Choroid plexus epithelial cell (primary cell): Measurements from ENCODE around the gene AKR1C1.
"Not testable (repeated sequence)": the region's sequence is repeated elsewhere in the genome, so short reads cannot be mapped to it uniquely, and the experiment has no call there.

Experiments used
- DNase-seq: peaks from one replicate; pipeline ENCODE4 v3.0.0-alpha.2; 2010; ENCODE audit warnings: low read depth
- H3K4me3 ChIP-seq: 2 replicates; pipeline ENCODE4 v1.5.1; 2011; ENCODE audit warnings: low read depth, mild to moderate bottlenecking, control low read depth, low read length, moderate library complexity
- TF ChIP-seq, protein P1 (sequence below): conservative IDR thresholded peaks from 2 replicates; pipeline ENCODE4 v1.5.1; 2011; ENCODE audit warnings: low read depth, mild to moderate bottlenecking, control low read depth, inconsistent platforms, low read length, moderate library complexity

AKR1C1 gene

DNA sequence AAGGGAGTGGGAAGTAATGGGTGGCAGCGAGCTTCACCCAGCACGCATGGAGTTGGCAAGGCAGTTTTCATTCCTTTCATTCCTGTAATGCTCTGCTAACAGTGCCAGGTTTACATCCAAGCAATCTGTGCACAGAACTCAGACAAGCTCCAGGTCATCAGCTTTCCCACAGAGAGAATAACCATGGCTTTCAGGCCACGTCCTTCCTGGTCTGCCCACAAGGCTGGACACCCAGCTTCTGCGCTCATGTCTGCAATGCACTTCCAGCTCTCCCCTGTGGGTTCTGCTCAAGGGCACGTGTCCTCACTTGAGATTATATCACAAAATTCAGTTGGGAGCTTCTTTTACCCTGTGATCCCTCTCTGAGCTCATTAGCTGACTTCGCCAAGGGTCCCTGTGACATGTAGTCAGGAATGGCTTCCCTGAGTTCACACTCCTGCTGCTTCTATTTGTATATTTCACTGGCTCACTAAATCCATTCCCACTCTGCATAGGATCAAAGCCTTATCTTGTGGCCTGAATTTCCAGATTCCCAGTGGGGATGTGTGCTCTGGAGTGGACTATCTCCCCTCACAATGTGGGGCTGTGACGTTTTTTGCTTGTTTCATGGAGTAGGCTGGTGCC, 21.9 kb downstream of the AKR1C1 start:
- H3K4me3 ChIP-seq, result no peak overlapping the region
- peak; percentile 24 for DNase-seq
- TF ChIP-seq, protein P1, sequence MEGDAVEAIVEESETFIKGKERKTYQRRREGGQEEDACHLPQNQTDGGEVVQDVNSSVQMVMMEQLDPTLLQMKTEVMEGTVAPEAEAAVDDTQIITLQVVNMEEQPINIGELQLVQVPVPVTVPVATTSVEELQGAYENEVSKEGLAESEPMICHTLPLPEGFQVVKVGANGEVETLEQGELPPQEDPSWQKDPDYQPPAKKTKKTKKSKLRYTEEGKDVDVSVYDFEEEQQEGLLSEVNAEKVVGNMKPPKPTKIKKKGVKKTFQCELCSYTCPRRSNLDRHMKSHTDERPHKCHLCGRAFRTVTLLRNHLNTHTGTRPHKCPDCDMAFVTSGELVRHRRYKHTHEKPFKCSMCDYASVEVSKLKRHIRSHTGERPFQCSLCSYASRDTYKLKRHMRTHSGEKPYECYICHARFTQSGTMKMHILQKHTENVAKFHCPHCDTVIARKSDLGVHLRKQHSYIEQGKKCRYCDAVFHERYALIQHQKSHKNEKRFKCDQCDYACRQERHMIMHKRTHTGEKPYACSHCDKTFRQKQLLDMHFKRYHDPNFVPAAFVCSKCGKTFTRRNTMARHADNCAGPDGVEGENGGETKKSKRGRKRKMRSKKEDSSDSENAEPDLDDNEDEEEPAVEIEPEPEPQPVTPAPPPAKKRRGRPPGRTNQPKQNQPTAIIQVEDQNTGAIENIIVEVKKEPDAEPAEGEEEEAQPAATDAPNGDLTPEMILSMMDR, result peak; percentile 14

DNA sequence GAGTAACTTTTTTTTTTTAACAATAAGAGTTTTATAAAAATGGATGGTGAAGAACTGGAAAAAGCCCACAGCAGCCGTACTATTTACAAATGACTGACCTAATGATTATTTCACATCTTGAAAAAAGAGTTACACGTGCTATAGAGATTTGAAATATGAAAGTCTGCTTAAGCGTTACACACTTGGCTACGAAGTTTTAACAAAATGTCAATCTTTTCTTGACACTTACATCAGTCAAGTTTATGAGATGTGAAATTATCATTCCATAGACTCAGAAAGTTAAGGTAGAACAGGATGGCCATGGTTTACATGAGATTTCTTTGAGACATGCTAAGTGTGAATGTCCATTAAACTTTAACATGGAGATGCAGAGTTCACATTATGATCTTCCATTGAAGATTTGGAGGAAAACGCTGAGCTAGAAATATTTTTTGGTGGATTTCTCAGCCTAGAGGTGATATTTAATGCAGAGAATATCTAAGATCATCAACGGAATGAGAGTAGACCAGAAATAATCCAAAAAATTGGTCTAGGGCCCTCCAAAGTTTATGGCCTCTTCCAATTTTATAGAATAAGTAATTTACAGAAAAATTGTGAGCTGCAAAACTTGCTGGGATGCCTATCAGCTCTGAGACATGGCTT, 24.9 kb downstream of the AKR1C1 start:
- H3K4me3 ChIP-seq, DNase-seq: not testable (repeated sequence)

DNA sequence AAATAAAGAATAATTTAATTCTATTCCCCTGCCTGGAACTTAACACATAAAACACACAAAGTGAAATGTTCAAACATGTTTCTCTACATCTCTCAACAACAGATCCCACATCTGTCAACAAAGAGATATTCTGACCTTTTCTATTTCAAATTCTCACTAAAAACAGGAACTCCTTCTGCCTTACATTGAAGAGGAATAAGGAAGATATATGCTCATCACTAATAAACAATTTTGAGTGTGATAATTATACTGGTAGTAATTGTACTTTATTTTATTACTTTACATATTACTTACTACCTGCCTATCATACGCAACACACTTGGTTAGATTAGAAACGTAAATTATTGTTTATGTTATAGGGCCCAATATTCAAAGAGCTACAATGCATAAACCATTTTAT, 27.0 kb downstream of the AKR1C1 start:
- H3K4me3 ChIP-seq, result no peak overlapping the region
- TF ChIP-seq, protein P1, result no peak
- DNase-seq, result no peak

DNA sequence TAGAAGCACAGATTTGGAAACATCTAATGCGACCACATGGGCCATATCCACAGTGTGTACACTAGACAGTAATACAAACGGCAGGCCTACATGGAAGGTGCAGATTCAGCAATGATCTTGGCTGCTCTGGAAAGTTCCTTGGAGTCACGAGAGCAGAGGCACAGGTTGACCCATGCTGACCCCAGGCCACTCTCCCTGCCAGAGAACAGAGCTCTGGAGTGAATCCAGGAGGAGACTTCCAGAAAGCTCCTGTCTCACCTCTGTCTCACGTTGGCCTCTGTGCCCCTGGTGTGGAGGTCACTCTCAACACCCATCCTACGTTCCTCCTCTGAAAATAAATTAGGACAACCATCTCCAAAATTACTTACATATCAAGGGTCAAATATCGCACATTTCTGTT, 28.2 kb downstream of the AKR1C1 start:
- not testable (repeated sequence) for DNase-seq, H3K4me3 ChIP-seq

DNA sequence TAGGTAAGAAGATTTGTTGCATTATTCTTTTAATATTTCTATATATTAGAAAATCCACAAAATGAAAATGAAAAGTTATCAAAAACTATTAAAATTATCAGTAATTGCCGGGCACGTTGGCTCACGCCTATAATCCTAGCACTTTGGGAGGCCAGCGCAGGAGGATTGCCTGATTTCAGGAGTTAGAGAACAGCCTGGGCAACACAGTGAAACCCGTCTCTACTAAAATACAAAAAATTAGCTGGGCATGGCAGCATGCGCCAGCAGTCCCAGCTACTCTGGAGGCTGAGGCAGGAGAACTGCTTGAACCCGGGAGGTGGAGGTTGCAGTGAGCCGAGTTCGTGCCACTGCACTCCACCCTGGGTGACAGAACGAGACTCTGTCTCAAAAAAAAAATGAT, 29.3 kb downstream of the AKR1C1 start:
- DNase-seq, H3K4me3 ChIP-seq: not testable (repeated sequence)

DNA sequence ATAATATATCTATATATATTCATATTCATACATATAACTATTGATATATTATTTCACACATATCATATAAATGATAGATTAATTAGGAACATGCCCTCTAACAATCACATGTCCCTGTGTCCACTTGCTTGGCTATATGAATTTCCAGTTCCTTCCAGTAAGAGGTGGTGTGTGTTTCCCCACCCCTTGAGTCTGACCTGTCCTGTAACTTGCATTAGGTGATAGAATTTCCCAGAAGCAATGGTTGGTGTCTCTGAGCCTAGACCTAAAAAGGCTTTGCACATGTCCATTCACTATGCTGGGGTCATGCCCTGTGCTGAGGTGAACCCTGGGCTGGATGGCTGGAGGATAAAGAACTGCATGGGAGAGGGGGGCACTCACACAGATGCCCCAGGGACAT, 31.0 kb downstream of the AKR1C1 start:
- not testable (repeated sequence) for DNase-seq, H3K4me3 ChIP-seq

DNA sequence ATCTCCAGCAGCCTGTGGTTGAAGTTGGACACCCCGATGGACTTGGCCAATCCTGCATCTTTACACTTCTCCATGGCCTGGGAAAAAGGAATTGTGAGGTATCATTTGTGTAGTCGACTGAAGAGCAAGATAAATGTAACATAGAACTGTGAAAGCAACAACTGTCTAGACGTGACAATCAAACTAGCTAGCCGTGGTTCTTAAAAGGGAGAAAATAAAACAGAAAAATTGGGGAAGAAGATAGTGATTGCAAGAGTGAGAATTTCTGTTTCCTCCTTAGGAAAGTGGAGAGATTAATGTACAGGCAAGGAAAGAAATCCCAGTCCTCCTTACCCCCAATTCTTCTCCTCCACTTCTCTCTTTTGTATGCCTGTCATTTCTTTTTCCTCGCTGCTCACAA, 35.5 kb downstream of the AKR1C1 start:
- TF ChIP-seq, protein P1, result no peak

DNA sequence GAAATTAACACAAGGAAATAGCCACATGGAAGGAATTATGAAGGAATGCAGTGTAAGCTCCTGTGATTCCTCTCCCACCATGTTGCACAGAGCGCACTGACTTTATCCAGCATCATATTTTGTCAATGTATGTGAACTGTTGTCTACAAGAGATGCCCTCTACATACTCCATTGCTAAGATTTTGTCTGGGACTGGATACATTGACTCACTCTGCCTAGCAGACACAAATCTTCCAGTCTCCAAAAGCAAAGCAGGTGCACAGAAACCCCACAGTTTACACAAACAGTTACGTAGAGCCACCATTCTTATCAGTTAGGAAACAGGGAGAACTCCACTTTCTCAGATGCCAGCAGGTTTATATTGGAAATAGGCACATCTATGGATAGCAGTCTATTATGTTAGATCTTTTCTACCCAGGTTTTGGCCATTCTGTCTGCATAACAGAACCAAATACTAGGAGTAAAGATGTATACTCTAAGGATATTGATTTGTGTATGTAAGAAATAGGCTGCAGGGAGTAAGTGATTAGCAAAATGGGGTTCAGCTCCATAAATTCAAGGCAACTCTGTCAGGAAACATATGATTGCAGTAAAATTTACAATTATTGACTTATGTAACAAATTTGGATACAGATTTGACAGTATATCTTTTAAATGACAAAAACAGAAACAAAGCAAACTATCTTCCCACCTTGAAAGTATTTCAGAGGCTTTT, 39.0 kb downstream of the AKR1C1 start:
- no peak overlapping the region for H3K4me3 ChIP-seq
- TF ChIP-seq, protein P1, result no peak
- DNase-seq, result no peak

More for the DNA sequence above, 35.5 kb downstream of the AKR1C1 start:
- no peak overlapping the region for H3K4me3 ChIP-seq
- DNase-seq, result no peak

DNA sequence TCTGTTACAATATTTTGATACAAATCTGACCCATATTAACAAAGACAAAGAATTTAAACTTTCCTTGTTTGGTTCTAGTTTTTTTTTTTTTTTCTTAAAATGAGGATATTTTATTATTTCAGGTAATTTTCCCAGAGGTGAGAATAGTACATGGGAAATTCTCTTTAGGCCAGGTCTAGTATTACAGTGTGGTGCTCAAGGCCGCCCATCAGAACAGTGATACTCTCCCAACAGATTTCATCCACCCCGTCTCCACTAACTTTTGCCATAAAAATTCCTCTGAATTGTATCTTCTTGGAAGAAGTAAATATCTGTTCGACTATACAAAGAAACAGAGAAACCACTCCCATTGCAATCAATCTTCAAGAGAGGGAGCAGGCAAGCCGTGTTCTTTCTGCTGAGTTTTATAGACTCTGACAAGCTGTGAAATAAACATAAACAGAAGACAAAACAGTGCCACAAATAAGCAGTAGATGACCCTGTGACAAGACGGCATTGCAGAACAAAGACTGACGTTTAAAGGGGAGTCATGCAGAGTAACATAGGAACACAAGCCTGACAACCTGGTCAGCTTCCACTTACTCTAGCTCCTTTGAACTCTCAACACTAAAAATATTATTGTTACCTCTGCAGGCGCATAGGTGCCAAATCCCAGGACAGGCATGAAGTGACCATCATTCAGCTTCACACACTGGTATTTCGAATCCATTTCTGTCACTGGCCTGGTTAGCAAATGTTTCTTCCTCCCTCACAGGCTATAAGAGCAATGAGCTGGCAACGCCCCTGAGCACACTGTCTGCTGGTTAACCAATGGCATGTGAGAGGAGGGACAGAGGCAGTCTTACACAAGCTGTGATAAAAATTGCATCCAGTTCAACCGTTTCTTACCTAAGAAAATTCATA, 40.2 kb downstream of the AKR1C1 start, which contains the start of gene AKR1C2:
Gene AKR1C2, minus strand, starts transcription at position 731 of the 903 bp plus-strand sequence. Its CDS starts 22 bp downstream, at position 709.
- H3K4me3 ChIP-seq, result peak within 1 kb of the TSS; percentile 22
- peak; percentile 35 for DNase-seq

DNA sequence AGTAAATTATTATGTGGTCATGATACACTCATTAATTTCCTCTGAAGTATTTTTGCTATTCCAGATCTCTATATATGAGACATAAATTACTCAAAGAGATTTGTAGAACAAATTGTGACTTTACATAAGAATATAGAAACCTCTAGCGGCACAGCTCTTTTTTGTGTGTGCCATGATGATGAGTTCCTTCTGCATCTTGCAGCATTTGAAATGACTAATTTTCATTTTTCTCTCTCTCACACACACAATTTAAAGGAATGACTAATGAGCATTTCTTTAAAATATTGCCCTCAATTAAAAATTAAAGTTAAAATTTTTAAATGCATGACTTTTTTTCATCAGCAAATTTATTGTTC, 40.8 kb downstream of the AKR1C1 start:
- not testable (repeated sequence) for H3K4me3 ChIP-seq, DNase-seq

DNA sequence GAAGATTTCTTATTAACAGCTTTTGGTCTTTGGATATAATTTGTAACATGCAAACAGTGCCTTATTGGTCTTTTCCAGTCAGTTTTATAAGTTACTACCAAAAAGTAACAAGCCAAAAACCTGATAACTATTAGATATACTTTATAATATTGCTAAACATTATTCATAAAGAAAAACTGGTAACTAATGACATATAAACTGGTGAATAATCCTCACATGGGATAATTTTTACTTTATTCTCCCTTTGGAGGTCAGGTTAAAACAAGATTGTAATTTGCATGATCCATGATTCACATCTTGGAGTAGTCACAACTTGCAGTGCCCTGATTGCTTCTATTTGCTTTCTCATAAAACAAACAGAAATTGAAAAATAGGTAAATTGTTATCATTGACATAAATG, 41.3 kb downstream of the AKR1C1 start:
- not testable (repeated sequence) for H3K4me3 ChIP-seq, DNase-seq

DNA sequence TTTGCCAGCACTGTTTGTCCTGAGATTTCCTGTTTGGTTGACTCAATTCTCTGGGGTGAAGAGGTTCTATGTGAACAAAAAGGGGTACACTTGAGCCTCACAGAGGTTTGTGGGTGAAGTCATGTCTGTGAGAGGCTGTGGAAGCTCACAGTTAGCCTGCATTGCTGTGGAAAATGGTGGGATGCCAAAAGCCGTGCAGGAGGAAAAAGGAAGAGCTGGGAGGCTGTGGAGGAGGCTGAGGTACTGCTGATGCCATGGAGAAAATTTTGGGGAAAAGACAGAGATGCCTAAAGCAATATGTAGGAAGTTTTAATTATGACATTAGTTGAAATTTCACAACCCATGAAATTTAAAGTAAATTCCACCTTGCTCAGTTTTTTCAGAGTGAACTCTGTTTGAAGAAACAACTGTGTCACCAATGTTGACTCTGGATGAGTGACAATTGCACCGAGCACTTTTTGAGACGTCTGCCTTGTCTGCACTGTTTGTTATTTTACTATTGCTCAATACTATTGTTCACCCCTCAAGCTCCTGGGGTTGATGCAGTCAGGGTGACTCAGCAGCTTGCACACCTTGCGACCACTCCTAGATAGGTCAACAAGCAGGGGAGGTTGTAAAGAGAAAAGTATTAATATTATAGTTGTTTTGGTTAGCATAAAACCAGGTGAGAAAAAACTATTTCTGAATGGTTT, 45.8 kb downstream of the AKR1C1 start:
- not testable (repeated sequence) for DNase-seq, H3K4me3 ChIP-seq

DNA sequence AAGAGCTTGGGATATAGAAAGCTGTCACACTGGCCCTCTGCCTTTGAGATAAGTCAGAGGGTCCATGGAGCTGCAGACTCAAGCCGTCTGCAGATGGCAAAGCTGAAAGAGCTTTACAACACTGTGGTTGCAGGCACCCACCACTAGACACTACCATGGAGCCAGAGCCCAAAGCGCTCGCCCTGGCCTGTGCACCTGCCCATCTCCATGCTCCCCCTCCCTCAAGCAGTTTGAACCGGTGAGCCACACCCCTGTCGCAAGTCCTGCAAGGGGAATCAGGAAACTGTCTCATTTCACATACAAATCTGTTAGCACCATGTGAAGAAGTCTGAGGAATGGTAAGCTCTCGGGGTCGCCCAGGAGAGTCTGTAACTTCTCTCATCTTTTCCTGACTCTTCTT, 46.8 kb downstream of the AKR1C1 start:
- not testable (repeated sequence) for H3K4me3 ChIP-seq, DNase-seq
